GM11168 (cell line): ENCODE results near the gene CNTFR.

ENCODE experiments used
- in situ Hi-C: fragments of 300-500 bp; cut with MboI; formaldehyde crosslinking; loops from one replicate; pipeline ENCODE4 v1.12.0; 2022; ENCODE audit warnings: low sequenced_read_pairs; ENCODE audit not compliant: unreplicated experiment

CNTFR gene

GRCh38 chr9:34557426-34558321, 31.9 kb downstream of the CNTFR start:
- in situ Hi-C loops = no loop called here

DNA sequence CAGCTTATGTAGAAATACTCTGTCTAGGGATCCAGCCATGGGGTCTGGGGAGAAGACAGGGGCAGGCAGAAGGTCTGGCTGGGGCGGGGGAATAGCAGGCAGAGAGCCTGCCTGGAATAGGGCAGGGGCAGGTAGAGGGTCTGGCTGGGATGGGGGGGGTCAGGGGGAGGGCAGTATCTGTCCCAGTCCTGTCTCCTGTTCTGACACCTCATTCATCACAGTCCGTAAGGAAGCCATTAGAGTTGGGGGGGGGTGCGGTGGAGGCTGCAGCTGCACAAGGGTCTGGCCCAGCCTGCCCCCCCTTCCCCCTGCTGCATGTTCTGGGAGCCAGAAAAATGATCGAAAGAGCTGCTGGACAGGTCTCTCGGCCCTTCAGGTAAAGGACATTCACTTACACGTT, 32.6 kb downstream of the CNTFR start:
- in situ Hi-C loops = no loop called here

DNA sequence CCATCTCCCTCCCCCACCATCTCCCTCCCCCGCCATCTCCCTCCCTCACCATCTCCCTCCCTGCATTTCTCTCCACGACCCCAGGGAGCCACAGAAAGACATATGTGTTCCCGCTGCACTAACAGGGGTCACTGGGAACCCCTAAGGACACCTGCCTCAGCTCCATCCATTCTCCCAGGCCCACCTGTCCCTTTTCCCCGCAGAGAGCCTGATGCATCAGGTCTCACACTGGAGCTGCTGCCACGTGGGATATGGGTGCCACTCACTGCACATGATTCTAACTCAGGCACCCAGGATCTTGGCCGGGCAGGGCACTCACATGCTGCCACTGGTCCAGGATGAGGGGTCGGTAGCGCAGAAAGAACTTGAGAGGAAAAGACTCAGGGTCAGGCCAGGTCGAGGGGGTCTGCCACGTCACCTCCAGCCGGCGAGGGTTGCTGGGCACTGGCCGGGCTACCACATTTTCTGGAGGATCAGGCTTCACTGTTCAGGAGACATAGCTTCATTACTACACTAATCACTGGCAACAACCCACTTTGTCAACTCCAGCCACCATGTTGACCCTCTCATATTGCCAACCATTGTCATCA, 33.5 kb downstream of the CNTFR start:
- in situ Hi-C loops = no loop called here

DNA sequence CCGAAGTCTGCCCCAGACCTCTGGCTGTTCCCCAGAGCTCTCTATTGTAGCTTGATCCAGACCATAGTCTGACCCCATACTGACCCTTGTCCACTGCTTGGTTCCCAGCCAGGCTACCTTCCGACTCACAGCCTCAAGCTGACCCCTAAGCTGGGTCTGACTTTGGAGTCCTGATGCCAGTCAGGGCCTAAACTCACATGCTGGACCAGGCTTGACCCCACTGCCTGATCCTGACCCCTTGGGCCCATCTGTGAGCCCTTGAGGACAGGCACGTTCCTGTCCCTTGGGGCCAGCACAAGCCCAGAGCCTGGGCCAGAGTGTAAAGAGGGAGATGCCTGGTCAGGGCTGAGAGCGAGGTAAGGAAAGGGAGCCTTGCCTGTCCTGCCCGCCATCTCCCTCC, 34.0 kb downstream of the CNTFR start:
- in situ Hi-C loops = no loop called here

DNA sequence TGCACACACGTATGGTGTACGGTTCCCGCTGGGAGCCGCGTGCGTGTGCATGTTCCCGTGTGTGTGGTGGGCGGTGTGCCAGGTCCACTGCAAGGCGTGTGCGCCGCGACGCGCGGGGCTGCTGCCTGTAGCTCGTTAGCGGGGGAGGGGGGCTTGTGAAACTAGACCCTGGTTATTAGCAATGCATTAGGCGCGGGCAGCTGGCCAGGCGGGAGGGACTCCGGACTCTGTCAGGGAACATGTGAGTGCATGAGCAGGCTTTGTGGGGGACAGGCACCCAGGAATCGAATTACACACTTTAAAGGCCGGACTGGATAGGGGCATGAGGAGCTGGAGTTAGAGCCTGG, 34.5 kb downstream of the CNTFR start:
- in situ Hi-C loops = no loop called here

- in situ Hi-C loops = loop anchor here (5.0 kb wide), 1 partner anchor 43 kb away; no protein-coding TSS in a partner anchor
Measured at GRCh38 chr9:34554211-34555001, 35.1 kb downstream of the CNTFR start.

GRCh38 chr9:34553511-34554021, 36.0 kb downstream of the CNTFR start:
- in situ Hi-C loops = loop anchor here (5.0 kb wide), 1 partner anchor 44 kb away; no protein-coding TSS in a partner anchor

DNA sequence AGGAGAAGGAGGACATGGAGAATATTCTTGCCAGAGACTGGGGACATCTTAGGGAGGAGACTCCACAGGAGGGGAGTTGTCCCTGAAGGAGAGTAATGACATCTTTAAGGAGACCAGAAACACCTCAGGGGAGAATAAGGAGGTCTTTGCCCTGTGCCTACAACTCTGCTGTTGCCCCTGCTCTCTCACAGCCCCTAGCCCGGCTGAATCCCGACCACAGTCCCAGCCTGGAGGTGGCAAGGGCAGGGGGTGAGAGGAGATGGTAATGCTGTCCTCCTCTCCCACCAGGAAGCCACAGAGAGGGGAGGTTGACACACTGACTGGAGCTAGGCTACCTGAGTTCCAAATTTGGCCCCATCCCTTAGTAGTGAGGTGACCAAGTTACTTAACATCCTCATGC, 36.5 kb downstream of the CNTFR start:
- in situ Hi-C loops = loop anchor here (5.0 kb wide), 1 partner anchor 44 kb away; no protein-coding TSS in a partner anchor

DNA sequence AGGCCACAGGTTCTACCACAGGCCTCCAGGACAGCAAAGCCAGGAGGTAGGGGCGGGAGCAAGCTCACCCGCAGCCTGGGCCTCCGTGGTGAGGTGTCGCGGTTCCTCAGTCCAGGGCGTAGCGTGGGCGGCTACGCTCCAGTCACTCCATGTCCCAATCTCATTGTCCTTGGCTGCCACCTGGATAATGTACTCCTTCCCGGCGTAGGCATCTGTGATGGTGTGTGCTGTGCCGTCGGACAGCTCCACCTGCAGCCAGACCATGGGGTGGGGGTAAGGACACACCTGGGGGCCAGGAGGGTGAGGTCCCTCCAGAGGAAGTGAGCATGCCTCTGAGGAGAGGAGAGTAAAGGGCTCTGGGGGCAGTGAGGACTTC, 36.9 kb downstream of the CNTFR start:
- in situ Hi-C loops = loop anchor here (5.0 kb wide), 1 partner anchor 45 kb away; no protein-coding TSS in a partner anchor

DNA sequence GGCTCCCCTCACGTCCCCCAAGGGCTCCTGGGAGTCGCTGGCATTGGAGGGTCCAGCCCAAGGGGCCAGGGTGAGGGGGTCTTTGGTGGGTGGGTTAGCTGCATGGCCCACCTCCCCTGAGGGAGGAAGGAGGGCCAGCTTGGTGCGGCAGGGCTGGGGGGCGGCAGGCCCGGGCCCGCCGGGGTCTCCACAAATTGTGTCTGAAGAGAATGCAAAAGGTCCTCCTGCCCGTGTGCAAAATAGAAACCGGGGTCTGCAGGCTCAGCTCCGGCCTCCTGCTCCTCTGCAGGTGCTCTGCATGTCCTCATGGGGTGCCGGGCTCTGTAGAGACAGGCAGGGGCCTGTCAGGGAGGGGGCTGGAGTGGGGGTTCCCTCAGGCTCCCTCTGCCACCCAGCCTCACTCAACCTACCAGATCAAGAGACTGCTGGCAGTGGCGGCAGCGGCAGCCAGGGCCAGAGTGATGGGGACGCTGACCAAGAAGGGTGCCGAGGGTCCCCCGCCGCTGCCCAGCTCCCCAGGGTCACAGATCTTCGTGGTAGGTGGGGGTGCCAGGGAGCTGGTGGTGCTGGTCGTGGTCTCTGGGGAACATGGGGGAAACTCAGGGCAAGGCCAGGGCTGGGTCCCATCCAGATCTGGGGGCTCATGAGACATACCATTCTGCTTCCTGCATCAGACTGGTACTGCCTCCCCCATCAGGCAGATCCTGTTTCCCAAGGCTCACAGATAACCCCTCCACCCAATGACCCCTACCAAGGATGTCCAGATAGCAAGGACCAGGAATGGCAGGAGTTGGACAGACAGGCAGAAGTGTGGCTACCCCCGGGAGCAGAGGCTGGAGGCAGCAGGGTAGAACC, 37.5 kb downstream of the CNTFR start:
- in situ Hi-C loops = loop anchor here (5.0 kb wide), 1 partner anchor 45 kb away; no protein-coding TSS in a partner anchor

DNA sequence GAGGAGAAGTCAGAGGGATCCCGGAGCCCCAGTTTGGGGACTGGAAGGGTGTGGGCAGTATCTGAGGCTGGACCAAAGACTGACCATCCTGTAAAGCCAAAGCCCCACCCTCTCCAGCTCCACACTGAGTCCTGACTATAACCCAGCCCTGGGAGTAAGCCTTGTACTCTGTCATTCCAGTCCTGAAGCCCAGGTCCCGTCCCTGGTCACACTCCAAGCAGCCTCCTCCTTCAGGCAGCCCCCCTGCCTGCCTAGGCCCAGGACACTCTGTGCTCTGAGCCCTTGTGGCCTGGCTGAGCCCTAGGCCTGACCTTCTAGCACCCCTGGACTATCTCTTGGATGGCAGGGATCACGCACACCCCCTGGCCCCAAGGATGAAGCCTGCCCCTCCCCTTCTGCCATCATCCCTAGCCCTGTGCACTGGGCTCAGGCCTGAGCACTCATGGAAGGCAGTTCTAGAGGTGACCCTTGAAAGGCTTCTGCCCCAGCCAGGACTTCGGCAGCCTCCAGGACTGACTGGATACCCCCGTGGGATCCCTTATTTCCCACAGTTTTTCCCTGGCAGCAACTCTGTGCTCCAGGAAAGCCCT, 38.7 kb downstream of the CNTFR start:
- in situ Hi-C loops = loop anchor here (5.0 kb wide), 1 partner anchor 47 kb away; no protein-coding TSS in a partner anchor

- in situ Hi-C loops = loop anchor here (5.0 kb wide), 1 partner anchor 47 kb away; no protein-coding TSS in a partner anchor
Measured at GRCh38 chr9:34550016-34550680, 39.4 kb downstream of the CNTFR start.

DNA sequence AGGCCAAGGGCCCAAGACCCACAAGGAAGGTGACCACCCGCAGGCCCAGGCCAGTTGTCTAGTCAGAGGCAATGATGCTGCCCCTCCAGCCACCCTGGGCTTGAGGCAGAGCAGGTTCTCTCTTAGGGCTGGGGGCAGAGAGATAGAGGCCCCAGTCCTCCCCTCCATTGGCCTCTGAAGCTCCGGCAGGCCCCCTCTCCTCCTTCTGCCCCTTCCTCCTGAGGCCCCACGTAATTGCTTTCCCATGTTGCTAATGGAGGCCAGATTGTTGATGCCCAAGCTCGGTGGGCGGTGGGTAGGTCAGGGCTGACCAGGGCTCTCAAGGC, 40.2 kb downstream of the CNTFR start:
- in situ Hi-C loops = no loop called here

DNA sequence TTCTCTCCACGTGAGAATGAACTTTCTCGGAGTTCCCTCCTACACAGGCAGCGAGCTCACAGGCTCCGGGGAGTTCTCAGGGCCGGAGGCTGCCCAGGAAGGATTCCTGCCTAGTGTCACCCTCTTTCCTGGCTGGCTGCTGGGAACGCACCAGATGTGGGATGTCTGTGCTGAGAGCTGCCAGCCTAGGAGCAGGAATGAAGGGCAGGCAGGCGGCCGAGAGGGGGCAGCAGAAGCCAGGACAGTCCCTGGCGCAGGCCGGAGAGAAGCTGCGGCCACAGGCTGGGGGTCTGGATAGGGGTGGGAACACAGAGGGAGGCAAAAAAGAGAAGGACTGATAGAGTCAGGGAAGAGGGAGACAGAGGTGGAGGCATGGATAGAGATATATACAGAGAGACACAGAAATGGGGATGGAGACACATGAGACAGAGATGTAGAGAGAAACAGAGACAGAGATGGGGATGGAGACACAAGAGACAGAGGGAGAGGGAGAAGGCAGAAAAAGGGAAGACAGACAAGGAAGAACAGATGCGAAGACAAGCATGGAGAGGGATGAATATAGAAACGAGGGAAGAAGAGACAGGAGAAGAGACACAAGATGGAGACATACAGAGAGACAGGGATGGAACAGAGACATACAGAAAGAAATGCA, 41.4 kb downstream of the CNTFR start:
- in situ Hi-C loops = no loop called here

DNA sequence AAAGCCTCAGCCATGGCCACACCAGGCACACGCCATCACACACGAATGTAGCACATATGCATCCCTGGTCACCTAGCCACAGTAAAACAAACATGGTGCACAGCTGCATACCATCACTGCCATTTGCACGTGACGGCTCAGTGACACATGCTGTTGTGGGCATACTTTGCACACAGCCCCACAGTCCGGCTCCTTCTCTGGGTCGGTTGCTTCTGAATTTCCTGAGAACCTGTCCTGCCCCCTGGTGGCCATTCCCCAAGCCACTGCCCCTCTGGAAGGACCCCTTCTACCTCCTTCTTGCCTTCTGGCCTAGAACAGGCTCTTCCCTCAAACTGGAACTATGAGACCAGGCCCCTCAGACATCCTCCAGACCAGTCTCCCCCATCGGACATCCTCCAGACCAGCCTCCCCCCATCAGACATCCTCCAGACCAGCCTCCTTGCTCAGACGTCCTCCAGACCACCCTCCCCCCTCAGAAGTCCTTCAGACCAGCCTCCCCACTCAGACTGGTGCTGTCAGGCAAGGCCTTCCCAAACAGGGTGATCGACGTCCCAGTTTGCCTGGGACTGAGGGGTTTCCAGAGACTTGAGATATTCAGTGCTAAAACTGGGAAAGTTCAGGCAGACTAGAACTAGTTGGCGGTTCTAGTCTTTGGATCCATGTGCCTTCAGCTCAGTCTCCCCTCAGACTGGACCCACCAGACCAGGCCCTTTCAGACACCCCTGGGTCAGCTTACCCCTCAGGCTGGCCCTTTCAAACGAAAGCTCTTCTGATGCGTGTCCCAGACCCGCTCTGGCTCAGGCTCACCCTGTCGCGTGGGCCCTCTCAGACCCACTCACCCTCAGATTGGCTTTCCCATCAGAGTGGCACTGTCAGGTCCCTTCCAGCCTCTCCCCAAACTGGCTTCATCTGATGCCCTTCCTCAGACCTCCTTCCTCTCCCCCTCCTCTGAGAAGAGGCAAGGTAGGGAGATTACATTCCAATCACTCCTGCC, 42.4 kb downstream of the CNTFR start:
- in situ Hi-C loops = no loop called here

DNA sequence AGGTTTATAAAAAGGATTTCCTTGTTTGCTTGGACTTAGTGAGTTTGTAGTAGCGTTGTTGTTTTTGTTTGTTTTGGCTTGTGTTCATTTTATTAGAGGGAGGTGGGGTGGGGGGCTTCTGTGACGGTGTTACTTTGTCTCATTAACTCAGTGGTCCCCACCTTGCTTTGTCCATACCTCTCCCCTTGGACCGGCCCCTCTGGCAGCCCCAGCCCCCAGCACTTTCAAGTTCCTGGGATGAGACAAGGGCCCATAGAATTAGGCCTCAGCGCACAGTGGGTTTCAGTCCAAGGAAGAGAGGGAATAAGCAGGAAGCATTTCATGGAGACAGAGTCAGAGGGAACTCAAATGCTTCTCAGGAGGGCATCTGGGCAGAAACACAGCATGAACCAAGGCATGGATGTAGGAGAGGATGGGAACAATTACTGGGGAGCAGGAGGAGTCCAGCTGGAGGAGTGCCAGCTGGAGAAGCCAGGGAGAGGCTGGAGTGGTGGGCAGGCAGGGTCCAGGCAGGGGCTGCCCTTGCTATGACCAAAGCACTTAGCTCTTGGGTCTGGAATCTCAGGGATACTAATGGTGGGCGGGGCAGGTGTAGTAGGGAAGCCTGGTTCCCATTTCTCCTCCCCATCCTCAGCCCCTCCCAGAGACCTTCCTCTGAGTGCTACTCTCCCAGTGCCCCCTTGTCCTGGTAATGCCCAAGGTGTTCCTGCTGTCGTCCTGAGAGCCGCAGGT, 43.3 kb downstream of the CNTFR start:
- in situ Hi-C loops = no loop called here

DNA sequence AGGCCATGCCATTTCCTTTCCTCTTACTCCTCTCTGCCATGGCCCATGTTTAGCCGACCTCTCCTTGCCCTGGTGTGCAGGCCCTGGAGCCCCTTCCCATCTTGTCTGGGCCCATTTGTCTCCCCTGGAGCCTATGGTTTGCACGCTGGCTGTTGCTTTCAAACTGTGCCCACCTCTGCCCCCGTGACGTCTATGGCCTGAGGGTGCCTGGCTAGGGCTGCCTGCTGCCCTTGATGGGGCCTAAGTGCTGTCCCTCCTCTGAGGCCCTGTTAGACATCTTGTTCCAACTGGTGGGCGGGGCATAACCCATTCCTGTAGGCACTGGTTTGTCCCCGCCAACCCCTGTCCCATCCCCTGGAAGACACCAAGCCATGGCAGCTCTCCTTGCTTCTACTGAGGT, 44.0 kb downstream of the CNTFR start:
- in situ Hi-C loops = no loop called here
